Stomach (tissue), 9 donors: ENCODE results near the gene FFAR4. TPM values are rescaled to one million over a fixed set of nuclear protein-coding genes. Genes with fewer than 3 reads are reported as not detected.

Experiments used
- DNase-seq, 2 donors: peaks; one replicate each; pipeline versions ENCODE4 v3.0.0 to v3.0.0-alpha.2; 2013 to 2019
- H3K27ac ChIP-seq, 5 donors: fragments of 200-600 bp in 4 of 5; sonication (generic) in 4 of 5; one replicate each; pipeline ENCODE4 v1.5.1; 2013 to 2019; ENCODE audit warnings: mild to moderate bottlenecking in 1 of 5, moderate library complexity in 1 of 5
- H3K27me3 ChIP-seq, 3 donors: fragments of 200-600 bp; sonication (generic); one replicate each; pipeline ENCODE4 v1.5.1; 2017 to 2019; ENCODE audit warnings: mixed run types in 1 of 3
- H3K36me3 ChIP-seq, 4 donors: fragments of 200-600 bp; sonication (generic); 1 replicate in 3 of 4; 2 replicates in 1 of 4; pipeline ENCODE4 v1.5.1; 2016 to 2019
- H3K4me1 ChIP-seq, 4 donors: fragments of 200-600 bp; sonication (generic); one replicate each; pipeline ENCODE4 v1.5.1; 2016 to 2019
- H3K4me3 ChIP-seq, 4 donors: fragments of 200-600 bp; sonication (generic) in 3 of 4; one replicate each; pipeline ENCODE4 v1.5.1; 2016 to 2019; ENCODE audit warnings: mild to moderate bottlenecking in 1 of 4
- H3K9me3 ChIP-seq, 4 donors: fragments of 200-600 bp; sonication (generic); one replicate each; pipeline ENCODE4 v1.5.1; 2016 to 2019
- EP300 ChIP-seq: sonication (generic); formaldehyde crosslinking; IDR thresholded peaks from one replicate; pipeline ENCODE4 v1.6.1; 2017; ENCODE audit warnings: antibody characterized with exemption
- POLR2A ChIP-seq, 4 donors: fragments of 450-650 bp; IDR thresholded peaks; one replicate each; pipeline ENCODE4 v1.6.1; 2016; ENCODE audit warnings: antibody characterized with exemption in 4 of 4, control low read depth in 2 of 4, mild to moderate bottlenecking in 1 of 4, moderate library complexity in 1 of 4
- POLR2AphosphoS5 ChIP-seq, 3 donors: sonication (generic); formaldehyde crosslinking; IDR thresholded peaks; one replicate each; pipeline ENCODE4 v1.6.1; 2016; ENCODE audit warnings: antibody characterized with exemption in 3 of 3
- WGBS, 5 donors: extraction: QIAGEN DNeasy Blood & Tissue Kit in 3 of 5; methylation state at CpG; one replicate each; pipeline versions ENCODE4 v1.1.5 to v1.1.7; 2013 to 2018; 5-methylcytosine and 5-hydroxymethylcytosine counted together
- intact Hi-C: fragments of 100-400 bp; cut with DNase I; formaldehyde crosslinking; loops from one replicate; pipeline ENCODE4 v1.15.1; 2023; ENCODE audit warnings: low total_unique reads
- polyA plus RNA-seq, 3 donors: library from polyadenylated mRNA; stranded (reverse); fragments of 200-250 nt; gene quantifications; one replicate each; pipeline ENCODE4 v1.2.3, GENCODE V29; 2013
- total RNA-seq, 5 donors: library from RNA; depleted of rRNA; stranded (reverse); fragments of >200 nt; gene quantifications; one replicate each; pipeline versions ENCODE4 v1.1.0 to v1.2.3, GENCODE V29; 2014 to 2016
- TF ChIP-seq, protein P1 (sequence below), 7 experiments: fragments of 450-650 bp in 4 of 7; fragments of 200-600 bp in 3 of 7; sonication (generic) in 3 of 7; IDR thresholded peaks; one replicate each; pipeline ENCODE4 v1.5.1; 2016 to 2019; ENCODE audit warnings: antibody characterized with exemption in 7 of 7, control low read depth in 2 of 7, mild to moderate bottlenecking in 1 of 7
- donor health status: healthy with polysubstance abuse.
- donor health status: Bipolar disorder and iron deficiency.
- donor health status: healthy.

Gene FFAR4
- total and polyA plus RNA-seq, 8 donors = 0.08 to 2.0 (median 0.96) TPM; not detected in 4

GRCh38 chr10:93577565-93577964 lies 11.1 kb downstream of the FFAR4 start:
- WGBS, 5 donors = 75 to 87% (median 81%) methylated on average over 3 of the region's 3 CpGs
- H3K4me1 ChIP-seq = peaks cover 4 to 38% (median 11%) of the 10 kb centered on the region in 4 donors
- intact Hi-C loops = no loop called here

GRCh38 chr10:93579089-93579488 lies 12.6 kb downstream of the FFAR4 start:
- intact Hi-C loops = no loop called here
- Histone ChIP-seq H3K27ac (peak overlapping the region in 2 of 5 donors; percentile 20 to 34), H3K4me3 (no peak overlapping the region), H3K27me3 (peaks cover 0 to 11% (median 0%) of the 10 kb centered on the region in 3 donors), H3K9me3 (peaks cover 0 to 9% (median 6%) of the 10 kb centered on the region in 4 donors), H3K4me1 (peaks cover 0 to 23% (median 2%) of the 10 kb centered on the region in 4 donors), H3K36me3 (no peaks in the 10 kb centered on the region)
- no peak for TF ChIP-seq POLR2A (IDR thresholded peaks at IDR 0.05)
- peak in 1 of 3 donors; percentile 46 for TF ChIP-seq POLR2AphosphoS5 (IDR thresholded peaks at IDR 0.05)
- peak; percentile 38 to 72 for DNase-seq
- 40 to 56% (median 49%) methylated on average over 7 of the region's 7 CpGs for WGBS, 5 donors

More at GRCh38 chr10:93577565-93577964, 11.1 kb downstream of the FFAR4 start:
- Histone ChIP-seq H3K4me3 (no peak overlapping the region), H3K36me3 (no peaks in the 10 kb centered on the region), H3K27ac (peak overlapping the region in 2 of 5 donors; percentile 41 to 48), H3K9me3 (peaks cover 0 to 9% (median 6%) of the 10 kb centered on the region in 4 donors), H3K27me3 (peaks cover 0 to 19% (median 0%) of the 10 kb centered on the region in 3 donors)
- TF ChIP-seq, protein P1, sequence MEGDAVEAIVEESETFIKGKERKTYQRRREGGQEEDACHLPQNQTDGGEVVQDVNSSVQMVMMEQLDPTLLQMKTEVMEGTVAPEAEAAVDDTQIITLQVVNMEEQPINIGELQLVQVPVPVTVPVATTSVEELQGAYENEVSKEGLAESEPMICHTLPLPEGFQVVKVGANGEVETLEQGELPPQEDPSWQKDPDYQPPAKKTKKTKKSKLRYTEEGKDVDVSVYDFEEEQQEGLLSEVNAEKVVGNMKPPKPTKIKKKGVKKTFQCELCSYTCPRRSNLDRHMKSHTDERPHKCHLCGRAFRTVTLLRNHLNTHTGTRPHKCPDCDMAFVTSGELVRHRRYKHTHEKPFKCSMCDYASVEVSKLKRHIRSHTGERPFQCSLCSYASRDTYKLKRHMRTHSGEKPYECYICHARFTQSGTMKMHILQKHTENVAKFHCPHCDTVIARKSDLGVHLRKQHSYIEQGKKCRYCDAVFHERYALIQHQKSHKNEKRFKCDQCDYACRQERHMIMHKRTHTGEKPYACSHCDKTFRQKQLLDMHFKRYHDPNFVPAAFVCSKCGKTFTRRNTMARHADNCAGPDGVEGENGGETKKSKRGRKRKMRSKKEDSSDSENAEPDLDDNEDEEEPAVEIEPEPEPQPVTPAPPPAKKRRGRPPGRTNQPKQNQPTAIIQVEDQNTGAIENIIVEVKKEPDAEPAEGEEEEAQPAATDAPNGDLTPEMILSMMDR (IDR thresholded peaks at IDR 0.05) = no peak
- no peak for DNase-seq

- peaks cover 0 to 9% (median 6%) of the 10 kb centered on the region in 4 donors for H3K9me3 ChIP-seq
These were observed 13.7 kb downstream of the FFAR4 start for GRCh38 chr10:93579985-93580711.

DNA sequence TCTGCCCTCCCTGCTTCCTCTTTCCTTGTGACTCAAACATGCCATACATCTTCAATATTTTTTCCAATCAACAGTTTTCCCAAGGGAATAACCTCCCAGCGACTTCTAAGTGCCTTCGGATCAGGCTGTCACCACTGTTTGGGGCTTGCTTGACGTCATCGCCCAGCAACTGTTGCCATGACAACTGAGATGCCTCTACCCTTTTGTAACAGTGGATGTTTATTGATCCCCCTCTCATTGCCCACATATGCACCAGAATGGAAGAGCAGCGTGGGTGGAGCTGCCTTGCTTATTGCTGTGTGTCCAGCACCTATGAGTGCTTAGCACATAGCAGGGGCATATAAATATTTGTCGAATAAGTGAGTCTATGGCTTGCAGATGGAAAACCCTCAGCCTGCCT lies 14.4 kb downstream of the FFAR4 start:
- no peak overlapping the region for H3K4me3 ChIP-seq
- WGBS, 5 donors = 40 to 53% (median 50%) methylated on average over 6 of the region's 6 CpGs
- intact Hi-C loops = no loop called here
- H3K27me3 ChIP-seq = peaks cover 0 to 11% (median 0%) of the 10 kb centered on the region in 3 donors
- DNase-seq = peak in 1 of 2 donors; percentile 56
- H3K27ac ChIP-seq = no peak overlapping the region
- H3K36me3 ChIP-seq = no peaks in the 10 kb centered on the region
- peaks cover 0 to 20% (median 2%) of the 10 kb centered on the region in 4 donors for H3K4me1 ChIP-seq
- TF ChIP-seq, protein P1 (IDR thresholded peaks at IDR 0.05) = no peak
- TF ChIP-seq POLR2AphosphoS5 (IDR thresholded peaks at IDR 0.05) (no peak), EP300 (no peak), POLR2A (IDR thresholded peaks at IDR 0.05) (no peak)
- H3K9me3 ChIP-seq = peaks cover 0 to 9% (median 6%) of the 10 kb centered on the region in 4 donors

More at GRCh38 chr10:93579985-93580711, 13.7 kb downstream of the FFAR4 start:
- Histone ChIP-seq H3K27ac (no peak overlapping the region), H3K4me1 (peaks cover 0 to 20% (median 2%) of the 10 kb centered on the region in 4 donors), H3K36me3 (no peaks in the 10 kb centered on the region), H3K27me3 (peaks cover 0 to 11% (median 0%) of the 10 kb centered on the region in 3 donors), H3K4me3 (no peak overlapping the region)
- intact Hi-C loops = no loop called here
- 85 to 89% (median 88%) methylated on average over 3 of the region's 3 CpGs for WGBS, 5 donors
- no peak for TF ChIP-seq POLR2A (IDR thresholded peaks at IDR 0.05)
- TF ChIP-seq EP300 = no peak
- no peak for TF ChIP-seq POLR2AphosphoS5 (IDR thresholded peaks at IDR 0.05)
- TF ChIP-seq, protein P1 (IDR thresholded peaks at IDR 0.05) = no peak
- DNase-seq = no peak

- intact Hi-C loops = no loop called here
- Histone ChIP-seq H3K36me3 (no peaks in the 10 kb centered on the region), H3K4me1 (no peaks in the 10 kb centered on the region), H3K27me3 (peaks cover 0 to 12% (median 0%) of the 10 kb centered on the region in 3 donors), H3K9me3 (peaks cover 0 to 9% (median 6%) of the 10 kb centered on the region in 4 donors), H3K4me3 (no peak overlapping the region), H3K27ac (no peak overlapping the region)
- TF ChIP-seq POLR2AphosphoS5 (IDR thresholded peaks at IDR 0.05) = no peak
- TF ChIP-seq, protein P1 (IDR thresholded peaks at IDR 0.05) = no peak
- no peak for TF ChIP-seq EP300
- no peak for TF ChIP-seq POLR2A (IDR thresholded peaks at IDR 0.05)
- DNase-seq = no peak
- WGBS, 5 donors = 90 to 95% (median 94%) methylated on average over 7 of the region's 7 CpGs
These were observed 18.0 kb downstream of the FFAR4 start for GRCh38 chr10:93584445-93584844.
